GM18951 (cell line): Measurements from ENCODE around the gene DOCK9.

Experiments used
- POLR2A ChIP-seq: IDR thresholded peaks from 4 replicates; pipeline ENCODE4 v1.6.1; 2011; ENCODE audit warnings: mild to moderate bottlenecking; ENCODE audit not compliant: insufficient read length, insufficient read depth; ENCODE audit errors: extremely low read depth
- in situ Hi-C: fragments of 300-500 bp; cut with MboI; formaldehyde crosslinking; loops from one replicate; pipeline ENCODE4 v1.12.0; 2022; ENCODE audit warnings: low sequenced_read_pairs, mixed read lengths, inconsistent platforms; ENCODE audit not compliant: unreplicated experiment

DOCK9 gene

DNA sequence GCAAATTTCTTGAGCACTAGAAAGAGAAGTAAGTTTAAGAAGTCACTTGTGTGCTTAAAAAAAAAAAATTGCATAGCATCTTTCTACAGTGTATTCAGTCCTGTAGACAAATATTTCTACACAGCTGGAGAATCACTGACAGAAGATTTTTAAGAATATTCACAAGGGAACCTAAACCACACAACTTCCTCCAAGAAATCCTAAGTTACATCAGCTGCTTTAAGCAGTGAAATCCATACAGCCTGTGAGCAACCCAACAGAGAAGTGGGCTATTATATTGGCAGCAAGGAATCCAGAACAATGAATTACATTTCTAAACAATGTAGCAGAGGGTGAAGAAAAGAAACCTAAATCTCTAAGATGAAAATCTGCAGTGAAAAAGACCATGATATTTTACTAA, 1.5 kb downstream of the DOCK9 start:
- in situ Hi-C loops = no loop called here

DNA sequence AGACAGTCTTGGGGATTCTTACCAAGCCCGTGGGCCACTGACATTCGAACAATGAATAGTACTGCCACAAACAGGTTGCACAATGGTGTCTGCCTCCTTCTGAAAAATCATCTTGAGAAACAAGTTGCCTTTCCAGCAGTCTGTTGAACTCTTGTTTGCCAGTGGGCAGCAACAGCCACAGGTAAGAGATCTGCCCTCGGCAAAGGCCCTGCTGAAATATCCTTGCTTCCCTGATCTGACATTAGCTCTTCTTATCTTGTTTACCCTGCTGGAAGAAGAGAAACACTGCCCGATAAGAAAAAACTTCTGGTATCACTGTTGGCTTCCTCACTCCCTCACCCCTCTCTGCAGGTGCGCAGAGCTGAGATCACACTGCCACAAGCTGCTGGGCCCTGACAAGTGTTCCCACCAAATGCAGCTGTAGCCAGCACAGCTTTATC, 2.0 kb downstream of the DOCK9 start:
- no peak for TF ChIP-seq POLR2A
- in situ Hi-C loops = no loop called here

More for the DNA sequence above, 1.5 kb downstream of the DOCK9 start:
- TF ChIP-seq POLR2A = no peak

DNA sequence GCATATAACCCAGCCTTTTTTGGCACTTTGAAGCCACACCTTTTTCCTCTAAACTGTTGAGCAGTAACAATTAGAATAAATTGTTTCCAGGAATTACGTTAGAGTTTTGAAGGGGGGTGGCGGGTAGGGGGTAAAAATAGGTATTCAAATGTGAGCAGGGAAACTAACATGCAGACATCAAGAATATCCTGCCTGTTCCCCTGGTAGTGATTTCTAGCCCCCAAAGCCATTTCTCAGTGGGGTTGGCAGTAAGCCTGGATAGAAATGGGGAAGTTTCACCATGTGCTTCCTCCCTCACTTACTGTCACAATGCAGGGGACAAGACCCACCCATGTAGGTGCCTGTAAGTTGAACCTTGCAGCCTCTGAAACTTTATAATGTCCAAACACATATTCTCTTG, 3.8 kb downstream of the DOCK9 start:
- TF ChIP-seq POLR2A = no peak
- in situ Hi-C loops = no loop called here

- in situ Hi-C loops = no loop called here
- TF ChIP-seq POLR2A = no peak
Measured at GRCh38 chr13:98972627-98973026, 5.2 kb downstream of the DOCK9 start.

DNA sequence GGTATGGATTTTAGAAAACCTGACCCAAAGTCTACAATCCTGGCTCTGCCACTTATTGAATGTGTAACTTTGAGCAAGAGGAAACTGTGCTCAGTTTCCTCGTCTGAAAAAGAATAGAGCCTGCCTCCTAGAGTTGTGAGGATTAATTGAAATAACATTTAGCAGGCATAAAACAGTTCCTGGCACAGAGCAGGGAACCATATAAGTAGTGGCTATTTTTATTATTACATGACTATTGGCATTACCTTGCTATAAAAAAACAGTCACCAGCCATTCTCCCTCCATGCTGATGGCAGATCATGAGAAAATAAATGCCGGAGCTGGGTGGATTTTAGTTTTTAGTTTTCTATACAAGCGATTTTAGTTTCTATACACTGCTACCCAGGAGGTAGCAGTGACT, 5.8 kb downstream of the DOCK9 start:
- no peak for TF ChIP-seq POLR2A
- in situ Hi-C loops = no loop called here

DNA sequence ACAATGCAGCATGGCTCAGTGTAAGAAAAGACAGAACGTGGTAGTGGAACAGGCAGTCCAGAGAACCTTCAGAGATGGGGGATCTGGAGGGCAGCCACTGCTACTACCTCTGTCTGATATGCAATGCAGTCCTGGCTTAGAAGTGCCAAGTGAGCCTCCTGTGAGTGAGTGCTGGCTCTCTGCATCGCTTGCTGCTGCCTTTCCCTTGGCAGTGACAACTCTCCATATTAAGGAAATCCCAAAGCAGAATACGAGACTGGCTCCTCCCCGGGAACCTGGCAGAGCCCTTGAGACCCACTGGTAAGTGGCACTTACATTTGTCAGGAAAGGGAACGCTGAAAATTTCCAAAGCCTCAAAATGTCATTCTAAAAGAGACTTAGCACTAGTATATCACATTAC, 7.5 kb downstream of the DOCK9 start:
- in situ Hi-C loops = no loop called here
- TF ChIP-seq POLR2A = no peak

DNA sequence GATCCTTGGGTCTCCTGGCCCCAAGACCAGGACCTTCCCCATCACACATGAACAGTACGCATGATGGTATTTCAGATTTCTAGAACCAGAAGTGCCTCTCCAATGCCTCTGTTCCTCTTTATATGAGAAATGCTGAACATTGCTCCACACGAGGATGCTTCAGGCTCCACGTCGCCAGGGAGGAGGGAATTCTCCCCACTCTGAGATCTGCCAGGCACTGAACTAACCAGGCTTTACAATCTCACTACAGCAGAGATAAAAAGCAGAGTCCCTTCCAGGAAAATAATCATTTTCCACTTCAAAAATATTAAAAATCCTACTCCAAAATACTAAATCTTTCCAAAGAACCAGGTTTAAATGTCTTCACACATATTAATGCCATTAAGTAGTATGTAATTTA, 10.4 kb downstream of the DOCK9 start:
- in situ Hi-C loops = no loop called here
- TF ChIP-seq POLR2A = no peak

DNA sequence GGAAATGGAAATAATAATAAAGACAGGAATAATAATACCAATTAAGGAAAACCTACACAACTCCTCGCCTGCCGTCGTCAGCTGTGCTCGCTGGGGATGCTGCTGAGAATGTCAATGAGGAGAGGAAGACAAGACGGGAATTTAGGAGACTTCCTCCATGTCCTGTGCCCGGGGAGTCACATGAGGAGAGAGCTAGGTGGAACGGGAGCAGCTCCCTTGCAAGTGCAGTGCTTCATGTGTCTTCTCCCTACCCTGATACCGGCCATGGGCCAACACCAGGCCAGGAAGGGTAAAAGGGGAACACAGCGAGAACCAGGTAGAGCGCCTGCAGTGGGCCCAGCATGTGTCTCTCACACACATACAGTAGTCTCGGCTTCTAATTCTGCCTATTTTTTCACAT, 11.8 kb downstream of the DOCK9 start:
- TF ChIP-seq POLR2A = no peak
- in situ Hi-C loops = no loop called here

DNA sequence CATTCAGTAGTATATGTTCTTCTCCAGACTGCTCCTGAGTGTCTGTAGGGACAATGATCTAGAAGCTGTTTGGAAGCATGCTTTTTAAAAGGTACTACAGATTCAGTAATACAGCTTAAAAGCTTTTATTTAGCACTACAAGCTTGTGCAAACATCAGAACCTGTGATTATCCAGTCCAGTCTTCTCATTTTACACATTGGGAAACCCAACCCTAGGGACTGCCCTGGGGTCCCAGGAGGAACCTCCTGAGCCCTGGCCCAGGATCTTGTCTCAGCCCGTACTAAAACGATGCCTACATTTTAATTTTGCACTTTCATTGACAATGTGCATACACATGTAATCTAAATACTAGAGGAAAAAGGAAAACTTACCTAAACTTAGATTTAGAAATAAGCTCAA, 12.5 kb downstream of the DOCK9 start:
- no peak for TF ChIP-seq POLR2A
- in situ Hi-C loops = no loop called here

DNA sequence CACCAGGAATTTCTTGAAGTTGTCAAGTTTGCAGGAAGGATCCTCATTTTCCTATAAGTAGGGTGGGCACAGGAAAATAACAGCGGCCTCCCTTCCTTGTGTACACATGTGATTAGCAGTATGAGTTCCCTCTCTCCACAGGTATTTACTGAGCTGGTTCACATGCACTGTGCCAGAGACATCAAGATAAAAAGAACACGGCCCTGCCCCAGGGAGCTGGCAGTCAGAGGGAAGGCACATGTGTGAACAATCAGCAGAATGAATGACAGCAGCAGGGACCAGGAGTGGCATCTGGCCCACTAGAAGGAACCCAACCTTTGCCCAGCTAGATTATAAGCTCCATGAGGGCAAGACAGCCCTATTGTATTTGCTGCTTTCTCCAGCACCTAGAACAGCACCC, 13.9 kb downstream of the DOCK9 start:
- in situ Hi-C loops = no loop called here
- TF ChIP-seq POLR2A = no peak

- in situ Hi-C loops = no loop called here
- TF ChIP-seq POLR2A = no peak
Measured at GRCh38 chr13:98962901-98963590, 14.8 kb downstream of the DOCK9 start.

DNA sequence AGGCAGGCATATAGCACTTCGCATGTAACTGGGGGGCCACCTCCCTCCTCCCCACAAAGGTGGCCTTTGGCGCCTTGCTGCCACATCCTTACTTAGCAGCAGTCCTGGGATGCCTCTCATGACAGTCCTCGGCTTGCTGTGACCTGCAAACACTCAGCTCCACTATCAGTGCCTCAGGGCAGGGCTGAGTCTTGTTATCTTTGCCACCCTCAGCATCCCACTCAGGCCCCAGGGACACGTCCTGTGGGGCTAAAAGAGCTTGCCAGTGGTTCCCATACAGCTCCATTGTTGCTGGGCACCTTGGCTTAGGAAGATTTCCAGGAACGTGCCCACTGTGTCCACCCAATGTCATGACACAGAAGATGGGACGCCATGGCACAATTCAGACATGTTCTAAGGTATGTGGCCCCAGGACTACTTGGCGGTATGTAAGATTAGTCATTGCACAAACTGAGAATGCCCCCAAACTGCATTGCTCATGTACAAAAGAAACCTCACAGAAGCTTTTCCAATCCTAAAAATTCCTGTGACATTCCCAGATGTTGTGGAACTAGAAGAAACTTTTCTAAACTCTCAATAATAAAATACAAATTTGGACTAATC, 16.3 kb downstream of the DOCK9 start:
- in situ Hi-C loops = no loop called here

DNA sequence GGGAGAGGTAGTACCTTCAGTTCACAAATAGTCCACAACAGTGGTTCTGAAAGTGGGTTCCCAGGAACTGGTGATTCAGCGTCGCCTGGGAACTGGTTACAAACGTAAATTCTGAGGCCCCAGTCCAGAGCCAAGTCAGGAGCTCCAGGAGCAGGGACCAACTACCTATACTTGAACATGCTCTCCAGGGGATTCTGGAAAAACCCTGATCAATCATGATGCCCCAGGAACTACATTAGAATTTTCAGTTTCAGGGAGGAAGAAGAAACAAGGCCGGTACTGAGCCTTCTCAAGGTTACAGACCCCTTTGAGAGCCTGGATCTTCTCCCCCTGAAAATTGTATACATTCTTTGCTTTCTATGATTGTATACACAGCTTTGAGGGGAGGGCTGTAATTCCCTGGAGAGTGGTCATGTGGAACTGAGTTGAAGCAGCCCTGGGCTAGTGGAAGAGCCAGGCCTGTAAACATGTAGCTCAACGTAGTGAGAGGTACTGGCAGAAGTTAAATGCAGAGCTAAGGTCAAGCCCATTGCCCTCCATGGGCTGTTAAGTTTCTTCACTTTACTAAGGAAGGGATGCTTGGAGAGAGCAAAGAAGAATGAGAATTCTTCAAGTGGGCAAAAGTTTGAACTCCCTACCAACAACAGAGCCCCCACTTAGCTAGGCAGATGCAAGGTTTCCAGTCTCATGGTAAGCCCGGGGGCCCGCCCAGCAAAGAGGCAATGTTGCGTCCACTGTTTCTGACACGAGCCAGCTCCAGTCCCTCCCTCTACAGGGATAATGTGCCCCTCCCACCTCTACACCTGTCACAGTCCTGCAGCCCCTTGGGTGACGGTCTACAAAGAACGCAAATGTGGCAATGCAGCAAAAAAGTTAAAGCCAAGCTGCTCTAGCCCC, 17.0 kb downstream of the DOCK9 start:
- TF ChIP-seq POLR2A = no peak
- in situ Hi-C loops = no loop called here

More for the DNA sequence above, 16.3 kb downstream of the DOCK9 start:
- no peak for TF ChIP-seq POLR2A
